Uterus (tissue), 4 donors: ENCODE results near the gene FITM1. TPM values are rescaled to one million over a fixed set of nuclear protein-coding genes. Genes with fewer than 3 reads are reported as not detected.
A peak's percentile ranks its signal among the peaks of the same experiment; 100 is the strongest.

Experiments used
- DNase-seq, 2 donors: peaks; one replicate each; pipeline ENCODE4 v3.0.0-alpha.2; 2019 to 2020
- H3K27ac ChIP-seq, 2 donors: fragments of 200-600 bp; sonication (generic); 1 replicate in 1 of 2; 2 replicates in 1 of 2; pipeline ENCODE4 v1.5.1; 2016 to 2018
- H3K27me3 ChIP-seq, 2 donors: fragments of 200-600 bp; sonication (generic); one replicate each; pipeline ENCODE4 v1.5.1; 2018 to 2019; ENCODE audit warnings: control low read depth in 1 of 2
- H3K36me3 ChIP-seq, 2 donors: fragments of 200-600 bp; sonication (generic); one replicate each; pipeline ENCODE4 v1.5.1; 2019; ENCODE audit warnings: control low read depth in 1 of 2
- H3K4me1 ChIP-seq, 2 donors: fragments of 200-600 bp; sonication (generic); one replicate each; pipeline ENCODE4 v1.5.1; 2018 to 2019; ENCODE audit warnings: control low read depth in 1 of 2
- H3K4me3 ChIP-seq, 2 donors: fragments of 200-600 bp; sonication (generic); 1 replicate in 1 of 2; 2 replicates in 1 of 2; pipeline ENCODE4 v1.5.1; 2018 to 2019; ENCODE audit warnings: mild to moderate bottlenecking in 1 of 2
- H3K9me3 ChIP-seq, 2 donors: fragments of 200-600 bp; sonication (generic); one replicate each; pipeline ENCODE4 v1.5.1; 2019; ENCODE audit warnings: control low read depth in 1 of 2
- POLR2A ChIP-seq, 2 donors: fragments of 450-650 bp; IDR thresholded peaks; one replicate each; pipeline ENCODE4 v1.6.1; 2016; ENCODE audit warnings: antibody characterized with exemption in 2 of 2, mild to moderate bottlenecking in 1 of 2, moderate library complexity in 1 of 2
- intact Hi-C: fragments of 100-400 bp; cut with DNase I; formaldehyde crosslinking; loops from one replicate; pipeline ENCODE4 v1.15.1; 2023; ENCODE audit warnings: low total_unique reads
- total RNA-seq, 4 donors: library from RNA; depleted of rRNA in 3 of 4; stranded (reverse); fragments of >200 nt in 3 of 4; gene quantifications; one replicate each; pipeline versions ENCODE4 v1.1.0 to v1.2.4, GENCODE V29; 2014 to 2023
- TF ChIP-seq, protein P1 (sequence below), 4 experiments: fragments of 200-600 bp in 2 of 4; fragments of 450-650 bp in 2 of 4; sonication (generic) in 2 of 4; IDR thresholded peaks; one replicate each; pipeline ENCODE4 v1.5.1; 2016 to 2019; ENCODE audit warnings: antibody characterized with exemption in 4 of 4, mild to moderate bottlenecking in 2 of 4, moderate library complexity in 1 of 4
- donor health status: DM: yes; HTN: yes; CAD: no.

Gene FITM1
- total RNA-seq, 4 donors from 2014 or later, result 0.48 to 2.4 (median 1.3) TPM; not detected in 1

DNA sequence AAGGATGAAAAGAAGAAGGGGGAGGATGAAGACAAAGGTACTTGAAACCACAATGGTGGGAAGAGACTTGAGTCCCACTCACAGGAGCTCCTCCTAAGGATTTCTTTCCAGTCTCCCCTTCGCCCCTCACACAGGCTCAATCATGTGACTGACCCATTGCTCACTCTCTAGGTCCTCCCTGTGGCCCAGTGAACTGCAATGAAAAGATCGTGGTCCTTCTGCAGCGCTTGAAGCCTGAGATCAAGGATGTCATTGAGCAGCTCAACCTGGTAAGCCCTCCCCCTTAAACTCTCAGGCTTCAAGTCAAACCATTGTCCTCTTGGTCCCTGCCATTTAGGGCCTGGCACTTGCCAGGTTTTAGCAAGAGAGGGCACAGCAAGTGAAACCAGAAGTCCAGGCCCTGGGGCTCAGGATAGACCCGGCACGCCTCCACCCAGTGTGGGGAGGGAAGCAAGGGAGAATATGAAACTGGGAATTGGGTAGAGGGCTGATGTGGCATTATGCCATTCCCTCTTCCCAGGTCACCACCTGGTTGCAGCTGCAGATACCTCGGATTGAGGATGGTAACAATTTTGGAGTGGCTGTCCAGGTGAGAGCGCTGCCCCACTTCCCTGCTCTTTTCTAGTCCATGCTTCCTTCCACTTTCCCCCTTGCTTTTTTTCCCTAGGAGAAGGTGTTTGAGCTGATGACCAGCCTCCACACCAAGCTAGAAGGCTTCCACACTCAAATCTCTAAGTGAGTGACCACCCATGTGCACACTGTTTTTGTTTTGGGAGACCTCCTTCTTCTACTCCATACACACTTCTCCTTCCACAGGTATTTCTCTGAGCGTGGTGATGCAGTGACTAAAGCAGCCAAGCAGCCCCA is 7.3 kb downstream of the FITM1 start:
- Histone ChIP-seq H3K4me3 (no peak overlapping the region), H3K4me1 (peaks cover 4 to 7% of the 10 kb centered on the region in 2 donors), H3K9me3 (no peaks in the 10 kb centered on the region), H3K27me3 (no peaks in the 10 kb centered on the region), H3K27ac (peak overlapping the region; percentile 90 to 95), H3K36me3 (no peaks in the 10 kb centered on the region)
- intact Hi-C loops, result no loop called here
- DNase-seq, result no peak
- TF ChIP-seq, protein P1, sequence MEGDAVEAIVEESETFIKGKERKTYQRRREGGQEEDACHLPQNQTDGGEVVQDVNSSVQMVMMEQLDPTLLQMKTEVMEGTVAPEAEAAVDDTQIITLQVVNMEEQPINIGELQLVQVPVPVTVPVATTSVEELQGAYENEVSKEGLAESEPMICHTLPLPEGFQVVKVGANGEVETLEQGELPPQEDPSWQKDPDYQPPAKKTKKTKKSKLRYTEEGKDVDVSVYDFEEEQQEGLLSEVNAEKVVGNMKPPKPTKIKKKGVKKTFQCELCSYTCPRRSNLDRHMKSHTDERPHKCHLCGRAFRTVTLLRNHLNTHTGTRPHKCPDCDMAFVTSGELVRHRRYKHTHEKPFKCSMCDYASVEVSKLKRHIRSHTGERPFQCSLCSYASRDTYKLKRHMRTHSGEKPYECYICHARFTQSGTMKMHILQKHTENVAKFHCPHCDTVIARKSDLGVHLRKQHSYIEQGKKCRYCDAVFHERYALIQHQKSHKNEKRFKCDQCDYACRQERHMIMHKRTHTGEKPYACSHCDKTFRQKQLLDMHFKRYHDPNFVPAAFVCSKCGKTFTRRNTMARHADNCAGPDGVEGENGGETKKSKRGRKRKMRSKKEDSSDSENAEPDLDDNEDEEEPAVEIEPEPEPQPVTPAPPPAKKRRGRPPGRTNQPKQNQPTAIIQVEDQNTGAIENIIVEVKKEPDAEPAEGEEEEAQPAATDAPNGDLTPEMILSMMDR (IDR thresholded peaks at IDR 0.05), result no peak
- no peak for TF ChIP-seq POLR2A (IDR thresholded peaks at IDR 0.05)

DNA sequence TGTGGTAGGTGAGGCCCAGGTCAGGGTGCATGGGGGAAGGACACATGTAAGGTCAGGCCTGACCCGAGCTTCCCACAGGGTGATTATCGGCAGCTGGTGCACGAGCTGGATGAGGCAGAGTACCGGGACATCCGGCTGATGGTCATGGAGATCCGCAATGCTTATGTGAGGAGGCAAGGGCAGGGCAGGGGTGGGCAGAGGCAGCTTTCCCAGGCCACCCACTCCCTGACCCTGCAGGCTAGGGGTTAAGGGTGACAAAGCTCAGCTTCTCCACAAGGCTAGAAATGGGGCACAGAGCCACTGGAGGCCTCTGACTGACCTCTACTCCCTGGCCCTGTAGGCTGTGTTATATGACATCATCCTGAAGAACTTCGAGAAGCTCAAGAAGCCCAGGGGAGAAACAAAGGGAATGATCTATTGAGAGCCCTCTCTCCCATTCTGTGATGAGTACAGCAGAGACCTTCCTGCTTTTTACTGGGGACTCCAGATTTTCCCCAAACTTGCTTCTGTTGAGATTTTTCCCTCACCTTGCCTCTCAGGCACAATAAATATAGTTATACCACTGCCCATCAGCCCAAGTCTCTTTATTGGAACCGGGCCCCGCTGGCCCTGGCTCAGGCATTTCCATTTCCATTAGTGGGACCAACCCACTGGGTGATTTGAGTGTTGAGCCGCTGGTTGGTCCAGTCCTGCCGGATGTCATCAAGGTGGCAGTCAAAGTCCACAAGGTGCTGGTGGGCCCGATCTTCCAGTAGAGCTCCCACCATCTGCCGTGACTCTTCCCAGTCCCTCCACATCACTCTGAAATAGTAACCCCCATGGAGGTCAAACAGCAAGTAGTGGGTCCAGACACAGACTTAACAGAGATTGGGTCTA is 8.2 kb downstream of the FITM1 start:
- Histone ChIP-seq H3K4me3 (no peak overlapping the region), H3K27me3 (no peaks in the 10 kb centered on the region), H3K36me3 (no peaks in the 10 kb centered on the region), H3K4me1 (peaks cover 4 to 7% of the 10 kb centered on the region in 2 donors), H3K27ac (no peak overlapping the region), H3K9me3 (no peaks in the 10 kb centered on the region)
- TF ChIP-seq, protein P1 (IDR thresholded peaks at IDR 0.05), result no peak
- intact Hi-C loops, result no loop called here
- DNase-seq, result no peak

DNA sequence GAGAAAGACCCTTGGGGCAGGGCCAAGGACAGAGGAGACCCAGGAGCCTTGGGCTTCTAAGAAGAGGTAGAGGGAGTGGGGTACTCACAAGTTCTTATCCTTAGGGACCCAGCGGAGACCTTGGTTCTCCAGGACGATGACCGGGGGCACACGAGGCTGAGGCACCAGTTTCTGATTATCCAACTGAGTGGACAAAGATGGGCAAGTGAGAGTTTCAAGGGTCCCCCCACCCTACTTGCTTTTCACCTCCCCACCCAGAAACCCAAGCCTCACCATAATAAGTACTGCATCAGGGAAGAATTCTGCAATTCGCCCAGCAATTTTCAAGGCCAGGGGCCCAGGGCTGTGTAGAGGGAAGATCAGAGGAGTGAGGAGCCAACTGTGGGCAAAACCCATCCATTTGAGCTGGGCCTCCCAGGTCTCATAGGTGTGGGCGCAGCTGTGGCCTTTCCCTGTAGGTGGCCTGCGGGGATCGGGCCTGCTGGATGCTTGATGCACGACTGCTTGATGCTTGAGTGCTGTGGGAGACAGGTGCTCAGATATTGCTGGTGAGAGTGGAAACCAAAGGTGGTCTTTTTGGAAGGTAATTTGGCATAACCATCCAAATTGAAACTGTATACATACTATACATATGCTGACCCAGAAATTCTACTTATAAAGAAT is 8.9 kb downstream of the FITM1 start:
- Histone ChIP-seq H3K36me3 (no peaks in the 10 kb centered on the region), H3K27me3 (no peaks in the 10 kb centered on the region), H3K4me3 (no peak overlapping the region), H3K4me1 (peaks cover 4 to 7% of the 10 kb centered on the region in 2 donors), H3K27ac (peak overlapping the region in 1 of 2 donors; percentile 27), H3K9me3 (no peaks in the 10 kb centered on the region)
- intact Hi-C loops, result no loop called here
- no peak for DNase-seq
- TF ChIP-seq, protein P1 (IDR thresholded peaks at IDR 0.05), result no peak
- TF ChIP-seq POLR2A (IDR thresholded peaks at IDR 0.05), result no peak

DNA sequence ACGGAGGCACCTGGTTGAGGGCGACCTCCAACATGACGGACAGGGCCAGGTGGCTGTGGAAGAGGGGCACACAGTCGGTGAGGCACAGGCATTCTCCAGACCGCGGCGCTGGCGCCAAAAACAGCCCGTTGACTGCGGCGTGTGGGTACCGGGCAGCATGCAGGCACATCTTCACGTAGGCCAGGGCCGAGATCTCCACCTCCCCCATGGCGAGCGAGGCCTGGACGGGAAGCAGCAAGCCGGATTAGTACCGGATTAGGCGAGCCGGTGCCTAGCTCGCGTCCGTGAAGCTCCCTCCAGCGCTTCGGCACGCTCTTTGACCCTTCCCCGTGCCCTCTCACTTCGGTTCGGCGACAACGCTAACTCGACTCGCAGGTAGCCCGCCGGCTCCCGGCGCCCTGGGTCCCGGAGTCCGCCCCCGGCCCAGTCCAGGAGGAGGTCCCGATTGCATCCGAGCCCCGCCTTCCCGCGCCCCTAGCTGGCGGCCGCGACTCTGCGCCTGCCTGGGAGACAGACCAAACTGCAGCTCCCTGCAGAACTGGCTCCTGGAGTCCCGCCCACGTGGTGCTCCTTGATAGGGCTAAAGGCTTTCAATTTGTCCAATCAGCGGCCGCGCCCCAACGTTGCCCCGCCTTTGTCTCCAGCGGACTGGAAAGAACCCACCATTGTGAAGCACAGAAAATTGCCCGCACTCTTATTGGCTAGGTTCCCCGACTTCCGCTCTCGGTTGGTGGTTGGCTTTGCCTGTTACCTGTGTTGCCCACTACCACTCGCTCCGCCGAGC is 10.8 kb downstream of the FITM1 start, which contains the start of gene EMC9:
Gene EMC9, minus strand, starts transcription at position 495 of the 784 bp plus-strand sequence. Its CDS starts 287 bp downstream, at position 208.
- peak within 1 kb of the TSS; percentile 65 to 92 for H3K4me3 ChIP-seq
- no peaks in the 10 kb centered on the region for H3K27me3 ChIP-seq
- intact Hi-C loops, result no loop called here
- peaks cover 4 to 7% of the 10 kb centered on the region in 2 donors for H3K4me1 ChIP-seq
- no peaks in the 10 kb centered on the region for H3K9me3 ChIP-seq
- DNase-seq, result peak; percentile 99 to 100
- H3K36me3 ChIP-seq, result no peaks in the 10 kb centered on the region
- peak within 1 kb of the TSS; percentile 86 to 90 for H3K27ac ChIP-seq
- TF ChIP-seq POLR2A (IDR thresholded peaks at IDR 0.05), result peak; percentile 90
- TF ChIP-seq, protein P1 (IDR thresholded peaks at IDR 0.05), result peak; percentile 41 to 81 (median 66)
